ENCODE measurements around the gene ABI3BP.

Gene ABI3BP

GRCh38 chr3:100838157-100838556, 155.1 kb downstream of the ABI3BP start:
- no peaks in the 10 kb centered on the region for H3K79me2 ChIP-seq (ENCODE audit: low read length)
- no peaks in the 10 kb centered on the region for H4K20me1 ChIP-seq (ENCODE audit: insufficient read depth, low read length)
- no peak overlapping the region for H2AFZ ChIP-seq (ENCODE audit: low read length)
- peak; percentile 83; the same call in 1 of the 2 replicates for TF ChIP-seq EZH2phosphoT487 (IDR thresholded peaks at IDR 0.05; ENCODE audit: low read length)
- TF ChIP-seq CTCF (IDR thresholded peaks at IDR 0.05; ENCODE audit: low read length) = no peak
- H3K27me3 ChIP-seq (replicated peaks; ENCODE audit: insufficient read depth, low read length) = peaks cover 88% of the 10 kb centered on the region
- no peak overlapping the region for H3K27ac ChIP-seq (ENCODE audit: low read length)
- no peak overlapping the region for H3K4me3 ChIP-seq (ENCODE audit: low read length)
- 0 out of 2 replicates have a peak overlapping the region, but pooled peaks have one; percentile 5 for H3K4me2 ChIP-seq (ENCODE audit: low read depth, low read length)
- H3K9me3 ChIP-seq (replicated peaks; ENCODE audit: insufficient read depth, low read length) = no peaks in the 10 kb centered on the region
- H3K9me2 ChIP-seq (replicated peaks; ENCODE audit: insufficient read depth, low read length) = no peaks in the 10 kb centered on the region
- DNase-seq = peak; percentile 85
- H3K36me3 ChIP-seq (replicated peaks; ENCODE audit: insufficient read depth, low read length) = no peaks in the 10 kb centered on the region
- H3K4me1 ChIP-seq (ENCODE audit: low read length) = peaks cover 11% of the 10 kb centered on the region
- no peak overlapping the region for H3K9ac ChIP-seq (ENCODE audit: low read length)
- peaks cover 7% of the 10 kb centered on the region; the same call in 1 of the 2 replicates for H3F3A ChIP-seq (ENCODE audit: insufficient read depth, low read length)

- no peaks in the 10 kb centered on the region for H3K9me3 ChIP-seq (replicated peaks; ENCODE audit: insufficient read depth, low read length)
- H3K36me3 ChIP-seq (replicated peaks; ENCODE audit: insufficient read depth, low read length) = no peaks in the 10 kb centered on the region
- no peak for TF ChIP-seq CTCF (IDR thresholded peaks at IDR 0.05; ENCODE audit: low read length)
- no peak for TF ChIP-seq EZH2 (optimal IDR thresholded peaks at IDR 0.05; ENCODE audit: low read depth, low read length)
- no peak for TF ChIP-seq EZH2phosphoT487 (IDR thresholded peaks at IDR 0.05; ENCODE audit: low read length)
- no peak overlapping the region for H3K9ac ChIP-seq (ENCODE audit: low read length)
- peaks cover 7% of the 10 kb centered on the region; the same call in 1 of the 2 replicates for H3F3A ChIP-seq (ENCODE audit: insufficient read depth, low read length)
- no peak overlapping the region for H3K27ac ChIP-seq (ENCODE audit: low read length)
- H4K20me1 ChIP-seq (ENCODE audit: insufficient read depth, low read length) = no peaks in the 10 kb centered on the region
- H3K4me2 ChIP-seq (ENCODE audit: low read depth, low read length) = no peak overlapping the region
- no peak for DNase-seq
- H3K4me1 ChIP-seq (ENCODE audit: low read length) = peaks cover 11% of the 10 kb centered on the region
- H3K79me2 ChIP-seq (ENCODE audit: low read length) = no peaks in the 10 kb centered on the region
- H3K9me2 ChIP-seq (replicated peaks; ENCODE audit: insufficient read depth, low read length) = no peaks in the 10 kb centered on the region
- no peak overlapping the region for H3K4me3 ChIP-seq (ENCODE audit: low read length)
- peaks cover 89% of the 10 kb centered on the region for H3K27me3 ChIP-seq (replicated peaks; ENCODE audit: insufficient read depth, low read length)
- no peak overlapping the region for H2AFZ ChIP-seq (ENCODE audit: low read length)
These were observed 156.6 kb downstream of the ABI3BP start for GRCh38 chr3:100836661-100837060.

DNA sequence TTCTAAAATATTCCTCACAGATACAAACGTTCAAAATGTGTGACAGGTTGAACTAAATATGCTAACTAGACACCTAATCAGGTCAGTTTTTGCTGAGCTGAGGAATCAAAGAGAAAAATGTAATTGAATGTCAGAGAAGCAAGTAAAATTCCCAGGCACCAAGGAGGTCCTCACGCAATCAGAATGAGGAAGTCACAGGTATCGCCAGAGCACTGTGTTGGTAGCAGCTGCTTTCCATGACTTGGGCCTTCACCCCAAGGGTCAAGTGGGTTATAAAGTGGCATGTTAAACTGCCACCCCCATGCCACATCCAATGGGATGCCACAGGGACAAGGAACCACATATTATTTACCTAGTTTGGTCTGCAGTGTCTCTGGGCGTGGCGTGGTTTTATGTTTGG, 158.9 kb downstream of the ABI3BP start:
- H3K4me1 ChIP-seq (ENCODE audit: low read length) = peaks cover 11% of the 10 kb centered on the region
- H3F3A ChIP-seq (ENCODE audit: insufficient read depth, low read length) = peaks cover 7% of the 10 kb centered on the region; the same call in 1 of the 2 replicates
- TF ChIP-seq CTCF (IDR thresholded peaks at IDR 0.05; ENCODE audit: low read length) (no peak), EZH2phosphoT487 (IDR thresholded peaks at IDR 0.05; ENCODE audit: low read length) (no peak), EZH2 (optimal IDR thresholded peaks at IDR 0.05; ENCODE audit: low read depth, low read length) (no peak)
- H3K9ac ChIP-seq (ENCODE audit: low read length) = no peak overlapping the region
- H3K36me3 ChIP-seq (replicated peaks; ENCODE audit: insufficient read depth, low read length) = no peaks in the 10 kb centered on the region
- H2AFZ ChIP-seq (ENCODE audit: low read length) = no peak overlapping the region
- H3K27ac ChIP-seq (ENCODE audit: low read length) = no peak overlapping the region
- no peak for DNase-seq
- no peak overlapping the region for H3K4me2 ChIP-seq (ENCODE audit: low read depth, low read length)
- no peaks in the 10 kb centered on the region for H3K9me3 ChIP-seq (replicated peaks; ENCODE audit: insufficient read depth, low read length)
- no peaks in the 10 kb centered on the region for H3K79me2 ChIP-seq (ENCODE audit: low read length)
- H3K4me3 ChIP-seq (ENCODE audit: low read length) = no peak overlapping the region
- no peaks in the 10 kb centered on the region for H4K20me1 ChIP-seq (ENCODE audit: insufficient read depth, low read length)
- H3K27me3 ChIP-seq (replicated peaks; ENCODE audit: insufficient read depth, low read length) = peaks cover 85% of the 10 kb centered on the region
- no peaks in the 10 kb centered on the region for H3K9me2 ChIP-seq (replicated peaks; ENCODE audit: insufficient read depth, low read length)

All from MM.1S (cell line).